HEK293 (cell line): Measurements from ENCODE around the gene NTNG1.

Experiments used
- CTCF ChIA-PET: fragments of 350-600 bp; formaldehyde crosslinking; extraction: SDS; loops from one replicate; lab custom pipeline; 2021; ENCODE audit warnings: antibody characterized with exemption; lab: Yijun Ruan, JAX
- POLR2A ChIA-PET: fragments of 300-600 bp; formaldehyde crosslinking; extraction: SDS; loops from one replicate; lab custom pipeline; 2020; ENCODE audit warnings: antibody characterized with exemption, inconsistent platforms; lab: Yijun Ruan, JAX
- H3K27ac ChIP-seq: fragments of 200-500 bp; sonication (Bioruptor generic); 2 replicates; pipeline ENCODE4 v1.5.1; 2014; ENCODE audit warnings: low read depth, low read length, control low read depth, inconsistent platforms; ENCODE audit errors: extremely low read depth
- H3K36me3 ChIP-seq, 2 experiments: fragments of 200-500 bp in 1 of 2; sonication (Bioruptor generic) in 1 of 2; 1 replicate in 1 of 2; 2 replicates in 1 of 2; pipeline ENCODE4 v1.5.1; 2014 to 2017; ENCODE audit warnings: inconsistent platforms in 2 of 2, low read length in 2 of 2; ENCODE audit not compliant: control insufficient read depth in 2 of 2, insufficient read depth in 1 of 2
- H3K4me1 ChIP-seq: fragments of 200-500 bp; sonication (Bioruptor generic); 2 replicates; pipeline ENCODE4 v1.5.1; 2014; ENCODE audit warnings: mild to moderate bottlenecking, low read length, inconsistent platforms; ENCODE audit not compliant: control insufficient read depth, insufficient read depth
- H3K4me3 ChIP-seq: 2 replicates; pipeline ENCODE4 v1.5.1; 2011; ENCODE audit warnings: low read depth, mild to moderate bottlenecking, control low read depth, low read length, moderate library complexity
- H3K9me3 ChIP-seq: fragments of 200-500 bp; sonication (Bioruptor generic); 2 replicates; pipeline ENCODE4 v1.5.1; 2014; ENCODE audit warnings: low read depth, low read length, inconsistent platforms; ENCODE audit not compliant: control insufficient read depth, insufficient read depth
- GFI1B ChIP-seq: fragments of 450-650 bp; formaldehyde crosslinking; IDR thresholded peaks from 2 replicates; pipeline ENCODE4 v1.5.1; 2016; ENCODE audit warnings: missing biosample characterization, missing genetic modification characterization
- HOXA7 ChIP-seq: sonication (generic); formaldehyde crosslinking; IDR thresholded peaks from 2 replicates; pipeline ENCODE4 v1.8.1; 2022; ENCODE audit warnings: missing genetic modification reagents, borderline replicate concordance
- HOXC10 ChIP-seq: sonication (generic); formaldehyde crosslinking; IDR thresholded peaks from 2 replicates; pipeline ENCODE4 v1.8.1; 2023; ENCODE audit warnings: mild to moderate bottlenecking, missing genetic modification reagents
- KLF16 ChIP-seq: fragments of 450-650 bp; formaldehyde crosslinking; IDR thresholded peaks from 2 replicates; pipeline ENCODE4 v1.5.1; 2017; ENCODE audit warnings: missing biosample characterization, missing genetic modification characterization
- OVOL3 ChIP-seq: fragments of 450-650 bp; formaldehyde crosslinking; IDR thresholded peaks from 2 replicates; pipeline ENCODE4 v1.5.1; 2016; ENCODE audit warnings: missing biosample characterization, missing genetic modification characterization
- PRDM1 ChIP-seq: fragments of 450-650 bp; formaldehyde crosslinking; IDR thresholded peaks from 2 replicates; pipeline ENCODE4; 2016; ENCODE audit warnings: missing biosample characterization, missing genetic modification characterization
- REPIN1 ChIP-seq: fragments of 450-650 bp; formaldehyde crosslinking; IDR thresholded peaks from 2 replicates; pipeline ENCODE4 v1.5.1; 2017; ENCODE audit warnings: missing biosample characterization, missing genetic modification characterization, low read depth
- SP7 ChIP-seq: fragments of 450-650 bp; formaldehyde crosslinking; IDR thresholded peaks from 2 replicates; pipeline ENCODE4 v1.5.1; 2016; ENCODE audit warnings: missing biosample characterization, missing genetic modification characterization
- ZBTB17 ChIP-seq: fragments of 450-650 bp; formaldehyde crosslinking; IDR thresholded peaks from 2 replicates; pipeline ENCODE4 v1.5.1; 2016; ENCODE audit warnings: missing biosample characterization, missing genetic modification characterization
- ZBTB7A ChIP-seq: fragments of 450-650 bp; formaldehyde crosslinking; IDR thresholded peaks from 2 replicates; pipeline ENCODE4 v1.5.1; 2016; ENCODE audit warnings: low read depth, missing biosample characterization, missing genetic modification characterization
- ZBTB8A ChIP-seq: fragments of 450-650 bp; formaldehyde crosslinking; IDR thresholded peaks from 2 replicates; pipeline ENCODE4 v1.5.1; 2016; ENCODE audit warnings: missing biosample characterization, missing genetic modification characterization
- ZFP41 ChIP-seq: fragments of 450-650 bp; formaldehyde crosslinking; IDR thresholded peaks from 2 replicates; pipeline ENCODE4 v1.5.1; 2016; ENCODE audit warnings: missing biosample characterization, missing genetic modification characterization, borderline replicate concordance
- ZIC2 ChIP-seq: fragments of 450-650 bp; formaldehyde crosslinking; IDR thresholded peaks from 2 replicates; pipeline ENCODE4 v1.5.1; 2016; ENCODE audit warnings: missing biosample characterization, missing genetic modification characterization
- ZNF10 ChIP-seq: fragments of 450-650 bp; formaldehyde crosslinking; IDR thresholded peaks from 2 replicates; pipeline ENCODE4 v1.5.1; 2017; ENCODE audit warnings: missing biosample characterization, missing genetic modification characterization
- ZNF169 ChIP-seq: fragments of 450-650 bp; formaldehyde crosslinking; IDR thresholded peaks from 2 replicates; pipeline ENCODE4 v1.5.1; 2016; ENCODE audit warnings: missing biosample characterization, missing genetic modification characterization
- ZNF350 ChIP-seq: fragments of 450-650 bp; formaldehyde crosslinking; IDR thresholded peaks from 2 replicates; pipeline ENCODE4 v1.5.0; 2017; ENCODE audit warnings: missing biosample characterization, mild to moderate bottlenecking, missing genetic modification characterization
- ZNF514 ChIP-seq: fragments of 450-650 bp; formaldehyde crosslinking; IDR thresholded peaks from 2 replicates; pipeline ENCODE4 v1.5.1; 2016; ENCODE audit warnings: missing biosample characterization, missing genetic modification characterization
- ZNF555 ChIP-seq: fragments of 450-650 bp; formaldehyde crosslinking; conservative IDR thresholded peaks from 2 replicates; pipeline ENCODE4 v1.5.1; 2017; ENCODE audit warnings: missing biosample characterization, mild to moderate bottlenecking, missing genetic modification characterization, inconsistent platforms
- ZNF670 ChIP-seq: fragments of 450-650 bp; formaldehyde crosslinking; IDR thresholded peaks from 2 replicates; pipeline ENCODE4 v1.5.1; 2016; ENCODE audit warnings: missing biosample characterization, missing genetic modification characterization, low read depth
- ZNF707 ChIP-seq: fragments of 450-650 bp; formaldehyde crosslinking; IDR thresholded peaks from 2 replicates; pipeline ENCODE4 v1.5.1; 2016; ENCODE audit warnings: missing biosample characterization, missing genetic modification characterization
- TF ChIP-seq, protein P1 (sequence below): fragments of 450-650 bp; formaldehyde crosslinking; IDR thresholded peaks from 2 replicates; pipeline ENCODE4 v1.5.1; 2016; ENCODE audit warnings: missing biosample characterization, missing genetic modification characterization
- TF ChIP-seq, protein P2 (sequence below): fragments of 450-650 bp; formaldehyde crosslinking; IDR thresholded peaks from 2 replicates; pipeline ENCODE4 v1.5.1; 2016; ENCODE audit warnings: missing biosample characterization, missing genetic modification characterization
- TF ChIP-seq, protein P3 (sequence below): fragments of 450-650 bp; IDR thresholded peaks from 2 replicates; pipeline ENCODE4 v1.5.1; 2018; ENCODE audit warnings: missing biosample characterization, missing genetic modification characterization
- TF ChIP-seq, protein P4 (sequence below): fragments of 450-650 bp; formaldehyde crosslinking; IDR thresholded peaks from 2 replicates; pipeline ENCODE4 v1.5.1; 2017; ENCODE audit warnings: missing biosample characterization, missing genetic modification characterization
- TF ChIP-seq, protein P5 (sequence below): fragments of 450-650 bp; formaldehyde crosslinking; IDR thresholded peaks from 2 replicates; pipeline ENCODE4 v1.5.1; 2017; ENCODE audit warnings: missing biosample characterization, missing genetic modification characterization

Gene NTNG1

DNA sequence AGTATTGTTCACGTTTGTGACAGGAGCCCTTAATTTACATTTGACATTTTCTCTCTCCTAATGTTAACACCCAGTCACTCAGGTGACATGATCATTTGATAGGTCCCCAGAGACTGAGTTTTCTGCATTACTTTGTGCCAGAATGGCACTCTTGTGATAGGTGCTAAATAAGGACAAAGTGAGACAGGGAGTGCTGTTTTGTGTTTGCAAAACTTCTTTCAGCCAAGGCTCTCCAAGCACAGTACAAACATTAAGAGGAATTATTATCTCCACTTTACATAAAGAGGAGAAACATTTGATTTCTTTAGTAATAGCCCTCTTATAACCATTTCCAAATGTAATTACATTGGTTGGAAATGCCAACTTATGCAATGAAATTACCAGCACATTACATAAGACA lies 355.2 kb downstream of the NTNG1 start (continued):
- TF ChIP-seq, protein P1, sequence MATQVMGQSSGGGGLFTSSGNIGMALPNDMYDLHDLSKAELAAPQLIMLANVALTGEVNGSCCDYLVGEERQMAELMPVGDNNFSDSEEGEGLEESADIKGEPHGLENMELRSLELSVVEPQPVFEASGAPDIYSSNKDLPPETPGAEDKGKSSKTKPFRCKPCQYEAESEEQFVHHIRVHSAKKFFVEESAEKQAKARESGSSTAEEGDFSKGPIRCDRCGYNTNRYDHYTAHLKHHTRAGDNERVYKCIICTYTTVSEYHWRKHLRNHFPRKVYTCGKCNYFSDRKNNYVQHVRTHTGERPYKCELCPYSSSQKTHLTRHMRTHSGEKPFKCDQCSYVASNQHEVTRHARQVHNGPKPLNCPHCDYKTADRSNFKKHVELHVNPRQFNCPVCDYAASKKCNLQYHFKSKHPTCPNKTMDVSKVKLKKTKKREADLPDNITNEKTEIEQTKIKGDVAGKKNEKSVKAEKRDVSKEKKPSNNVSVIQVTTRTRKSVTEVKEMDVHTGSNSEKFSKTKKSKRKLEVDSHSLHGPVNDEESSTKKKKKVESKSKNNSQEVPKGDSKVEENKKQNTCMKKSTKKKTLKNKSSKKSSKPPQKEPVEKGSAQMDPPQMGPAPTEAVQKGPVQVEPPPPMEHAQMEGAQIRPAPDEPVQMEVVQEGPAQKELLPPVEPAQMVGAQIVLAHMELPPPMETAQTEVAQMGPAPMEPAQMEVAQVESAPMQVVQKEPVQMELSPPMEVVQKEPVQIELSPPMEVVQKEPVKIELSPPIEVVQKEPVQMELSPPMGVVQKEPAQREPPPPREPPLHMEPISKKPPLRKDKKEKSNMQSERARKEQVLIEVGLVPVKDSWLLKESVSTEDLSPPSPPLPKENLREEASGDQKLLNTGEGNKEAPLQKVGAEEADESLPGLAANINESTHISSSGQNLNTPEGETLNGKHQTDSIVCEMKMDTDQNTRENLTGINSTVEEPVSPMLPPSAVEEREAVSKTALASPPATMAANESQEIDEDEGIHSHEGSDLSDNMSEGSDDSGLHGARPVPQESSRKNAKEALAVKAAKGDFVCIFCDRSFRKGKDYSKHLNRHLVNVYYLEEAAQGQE, result no peak
- TF ChIP-seq ZFP41 (no peak), ZNF350 (tag by site-specific recombination) (no peak), GFI1B (tag by site-specific recombination) (no peak)

DNA sequence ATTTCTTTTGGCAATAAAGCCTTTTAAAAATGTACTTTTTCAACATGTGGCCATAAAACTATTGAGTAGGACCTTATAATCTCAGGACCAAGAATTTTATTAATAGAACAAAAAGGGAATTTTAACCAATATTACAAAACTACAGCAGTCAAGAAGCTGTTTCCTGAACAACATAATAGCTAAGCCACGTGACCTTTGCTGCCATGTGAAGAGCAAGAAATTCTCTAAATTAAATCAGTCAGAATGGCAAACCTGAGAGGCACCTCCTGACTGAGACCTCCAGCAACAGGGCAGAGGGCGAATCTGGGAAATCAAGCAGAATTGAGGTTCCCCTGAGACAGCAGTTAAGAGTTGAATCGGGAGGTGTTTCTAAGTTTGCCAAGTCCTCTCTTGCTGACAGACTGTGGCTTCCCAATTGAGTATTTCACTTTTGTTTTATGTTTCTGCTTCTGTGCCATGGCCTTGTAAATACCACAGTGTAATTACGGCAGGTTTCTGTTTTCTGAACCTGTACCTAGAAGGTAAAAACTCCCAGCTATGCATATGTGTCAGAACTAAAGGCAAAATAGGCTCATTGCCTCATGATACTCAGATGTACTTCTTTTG lies 358.4 kb downstream of the NTNG1 start:
- H3K9me3 ChIP-seq, result no peaks in the 10 kb centered on the region
- POLR2A ChIA-PET, result no interaction called here
- H3K27ac ChIP-seq, result no peak overlapping the region
- no peaks in the 10 kb centered on the region for H3K36me3 ChIP-seq
- CTCF ChIA-PET, result interaction anchor here (0.7 kb wide), 2 partner anchors 52 to 1181 kb away, joined by 3 read pairs; no protein-coding TSS in a partner anchor
- TF ChIP-seq OVOL3 (tag by site-specific recombination) (no peak), ZNF555 (tag by site-specific recombination) (no peak), HOXA7 (no peak), ZNF10 (tag by site-specific recombination) (no peak), ZNF169 (tag by site-specific recombination) (no peak), ZNF514 (no peak), PRDM1 (tag by site-specific recombination) (no peak), ZBTB8A (tag by site-specific recombination) (no peak), KLF16 (no peak), REPIN1 (no peak), ZNF707 (tag by site-specific recombination) (no peak), SP7 (no peak)
- TF ChIP-seq, protein P2, sequence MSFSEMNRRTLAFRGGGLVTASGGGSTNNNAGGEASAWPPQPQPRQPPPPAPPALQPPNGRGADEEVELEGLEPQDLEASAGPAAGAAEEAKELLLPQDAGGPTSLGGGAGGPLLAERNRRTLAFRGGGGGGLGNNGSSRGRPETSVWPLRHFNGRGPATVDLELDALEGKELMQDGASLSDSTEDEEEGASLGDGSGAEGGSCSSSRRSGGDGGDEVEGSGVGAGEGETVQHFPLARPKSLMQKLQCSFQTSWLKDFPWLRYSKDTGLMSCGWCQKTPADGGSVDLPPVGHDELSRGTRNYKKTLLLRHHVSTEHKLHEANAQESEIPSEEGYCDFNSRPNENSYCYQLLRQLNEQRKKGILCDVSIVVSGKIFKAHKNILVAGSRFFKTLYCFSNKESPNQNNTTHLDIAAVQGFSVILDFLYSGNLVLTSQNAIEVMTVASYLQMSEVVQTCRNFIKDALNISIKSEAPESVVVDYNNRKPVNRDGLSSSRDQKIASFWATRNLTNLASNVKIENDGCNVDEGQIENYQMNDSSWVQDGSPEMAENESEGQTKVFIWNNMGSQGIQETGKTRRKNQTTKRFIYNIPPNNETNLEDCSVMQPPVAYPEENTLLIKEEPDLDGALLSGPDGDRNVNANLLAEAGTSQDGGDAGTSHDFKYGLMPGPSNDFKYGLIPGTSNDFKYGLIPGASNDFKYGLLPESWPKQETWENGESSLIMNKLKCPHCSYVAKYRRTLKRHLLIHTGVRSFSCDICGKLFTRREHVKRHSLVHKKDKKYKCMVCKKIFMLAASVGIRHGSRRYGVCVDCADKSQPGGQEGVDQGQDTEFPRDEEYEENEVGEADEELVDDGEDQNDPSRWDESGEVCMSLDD, result no peak
- no peak overlapping the region for H3K4me3 ChIP-seq
- no peaks in the 10 kb centered on the region for H3K4me1 ChIP-seq

DNA sequence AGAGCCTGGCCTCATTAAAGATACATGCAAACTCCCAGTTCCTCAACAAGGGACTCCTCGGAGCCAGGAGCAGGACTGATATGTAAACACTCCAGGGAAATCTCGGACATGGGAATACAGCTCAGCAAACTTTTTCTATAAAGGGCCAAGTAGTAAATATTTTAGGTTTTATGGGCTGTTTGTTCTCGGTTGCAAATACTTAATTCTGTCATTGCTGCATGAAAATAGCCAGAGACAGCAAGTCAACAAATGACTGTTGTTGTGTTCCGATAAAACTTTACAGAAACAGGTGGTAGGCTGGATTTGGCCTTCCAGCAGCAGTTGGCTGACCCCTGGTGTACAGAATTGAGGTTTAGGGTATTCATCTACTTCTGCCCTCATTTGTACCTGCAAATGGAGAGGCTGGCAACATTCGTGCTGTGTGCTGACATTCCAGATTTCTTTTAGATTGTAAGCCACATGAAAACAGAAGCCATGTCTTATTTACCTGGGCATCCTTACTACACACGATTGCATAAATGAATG lies 360.3 kb downstream of the NTNG1 start:
- no peaks in the 10 kb centered on the region for H3K36me3 ChIP-seq
- no peak overlapping the region for H3K27ac ChIP-seq
- ChIA-PET CTCF (interaction anchor here (0.6 kb wide), 1 partner anchor 639 kb away, joined by 5 read pairs; no protein-coding TSS in a partner anchor), POLR2A (no interaction called here)
- no peaks in the 10 kb centered on the region for H3K9me3 ChIP-seq
- H3K4me1 ChIP-seq, result no peaks in the 10 kb centered on the region
- no peak overlapping the region for H3K4me3 ChIP-seq
- TF ChIP-seq, protein P3, sequence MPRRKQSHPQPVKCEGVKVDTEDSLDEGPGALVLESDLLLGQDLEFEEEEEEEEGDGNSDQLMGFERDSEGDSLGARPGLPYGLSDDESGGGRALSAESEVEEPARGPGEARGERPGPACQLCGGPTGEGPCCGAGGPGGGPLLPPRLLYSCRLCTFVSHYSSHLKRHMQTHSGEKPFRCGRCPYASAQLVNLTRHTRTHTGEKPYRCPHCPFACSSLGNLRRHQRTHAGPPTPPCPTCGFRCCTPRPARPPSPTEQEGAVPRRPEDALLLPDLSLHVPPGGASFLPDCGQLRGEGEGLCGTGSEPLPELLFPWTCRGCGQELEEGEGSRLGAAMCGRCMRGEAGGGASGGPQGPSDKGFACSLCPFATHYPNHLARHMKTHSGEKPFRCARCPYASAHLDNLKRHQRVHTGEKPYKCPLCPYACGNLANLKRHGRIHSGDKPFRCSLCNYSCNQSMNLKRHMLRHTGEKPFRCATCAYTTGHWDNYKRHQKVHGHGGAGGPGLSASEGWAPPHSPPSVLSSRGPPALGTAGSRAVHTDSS (tag by site-specific recombination), result no peak
- TF ChIP-seq, protein P4, sequence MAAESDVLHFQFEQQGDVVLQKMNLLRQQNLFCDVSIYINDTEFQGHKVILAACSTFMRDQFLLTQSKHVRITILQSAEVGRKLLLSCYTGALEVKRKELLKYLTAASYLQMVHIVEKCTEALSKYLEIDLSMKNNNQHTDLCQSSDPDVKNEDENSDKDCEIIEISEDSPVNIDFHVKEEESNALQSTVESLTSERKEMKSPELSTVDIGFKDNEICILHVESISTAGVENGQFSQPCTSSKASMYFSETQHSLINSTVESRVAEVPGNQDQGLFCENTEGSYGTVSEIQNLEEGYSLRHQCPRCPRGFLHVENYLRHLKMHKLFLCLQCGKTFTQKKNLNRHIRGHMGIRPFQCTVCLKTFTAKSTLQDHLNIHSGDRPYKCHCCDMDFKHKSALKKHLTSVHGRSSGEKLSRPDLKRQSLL, result no peak
- TF ChIP-seq ZIC2 (tag by site-specific recombination) (no peak), ZBTB7A (tag by site-specific recombination) (no peak), ZNF670 (no peak), ZNF10 (tag by site-specific recombination) (no peak), ZBTB17 (tag by site-specific recombination) (no peak), ZBTB8A (tag by site-specific recombination) (no peak), HOXC10 (CRISPR knock-in tag) (no peak)
- TF ChIP-seq, protein P5, sequence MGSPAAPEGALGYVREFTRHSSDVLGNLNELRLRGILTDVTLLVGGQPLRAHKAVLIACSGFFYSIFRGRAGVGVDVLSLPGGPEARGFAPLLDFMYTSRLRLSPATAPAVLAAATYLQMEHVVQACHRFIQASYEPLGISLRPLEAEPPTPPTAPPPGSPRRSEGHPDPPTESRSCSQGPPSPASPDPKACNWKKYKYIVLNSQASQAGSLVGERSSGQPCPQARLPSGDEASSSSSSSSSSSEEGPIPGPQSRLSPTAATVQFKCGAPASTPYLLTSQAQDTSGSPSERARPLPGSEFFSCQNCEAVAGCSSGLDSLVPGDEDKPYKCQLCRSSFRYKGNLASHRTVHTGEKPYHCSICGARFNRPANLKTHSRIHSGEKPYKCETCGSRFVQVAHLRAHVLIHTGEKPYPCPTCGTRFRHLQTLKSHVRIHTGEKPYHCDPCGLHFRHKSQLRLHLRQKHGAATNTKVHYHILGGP, result no peak
